IMR-90 (cell line): Measurements from ENCODE around the gene OR2W3. TPM values are rescaled to one million over a fixed set of nuclear protein-coding genes. Genes with fewer than 3 reads are reported as not detected.

Source experiments
- ATAC-seq: fragments of 200-7000 bp; cut with Tn5 transposase; 2 replicates; pipeline ENCODE4 v1.9.1; 2020; ENCODE audit warnings: low read depth, mild to moderate bottlenecking, moderate library complexity
- BruUV-seq: library from RNA; stranded (reverse); fragments of 400-500 nt; replicated peaks from 2 replicates; lab custom pipeline; 2021; lab: Mats Ljungman, UMichigan
- CTCF ChIA-PET: fragments of 300-600 bp; formaldehyde crosslinking; extraction: SDS; loops from one replicate; lab custom pipeline; 2021; ENCODE audit warnings: antibody characterized with exemption; lab: Yijun Ruan, JAX
- POLR2A ChIA-PET: fragments of 300-600 bp; sonication (Branson Sonifier 250); formaldehyde crosslinking; loops from one replicate; lab custom pipeline; 2022; ENCODE audit warnings: antibody characterized with exemption; ENCODE audit not compliant: unreplicated experiment; lab: Charles Lee
- DNase-seq: peaks from one replicate; pipeline ENCODE4 v3.0.0; 2013
- H2AFZ ChIP-seq: replicated peaks from 2 replicates; pipeline ENCODE3; 2013; ENCODE audit warnings: low read length, mild to moderate bottlenecking; ENCODE audit not compliant: poor library complexity
- H2AK5ac ChIP-seq: 2 replicates; pipeline ENCODE4 v1.6.1; 2013; ENCODE audit warnings: low read depth, low read length, inconsistent platforms
- H2AK9ac ChIP-seq: replicated peaks from 2 replicates; pipeline ENCODE3; 2013; ENCODE audit warnings: mild to moderate bottlenecking, low read depth, low read length, moderate library complexity; ENCODE audit not compliant: poor library complexity
- H2BK120ac ChIP-seq: 2 replicates; pipeline ENCODE4 v1.6.1; 2013; ENCODE audit warnings: low read depth, low read length, inconsistent platforms
- H2BK15ac ChIP-seq: 3 replicates; pipeline ENCODE4 v1.6.1; 2013; ENCODE audit warnings: low read depth, low read length, inconsistent platforms
- H2BK20ac ChIP-seq: 2 replicates; pipeline ENCODE4 v1.6.1; 2013; ENCODE audit warnings: low read depth, mild to moderate bottlenecking, inconsistent platforms, low read length, moderate library complexity
- H2BK5ac ChIP-seq: 2 replicates; pipeline ENCODE4 v1.6.1; 2013; ENCODE audit warnings: mild to moderate bottlenecking, low read depth, low read length, inconsistent platforms; ENCODE audit not compliant: poor library complexity, severe bottlenecking
- H3K14ac ChIP-seq: replicated peaks from 2 replicates; pipeline ENCODE4 v1.6.1; 2013; ENCODE audit warnings: low read depth, low read length, inconsistent platforms
- H3K18ac ChIP-seq: 2 replicates; pipeline ENCODE4 v1.6.1; 2013; ENCODE audit warnings: low read depth, low read length, control low read depth
- H3K23ac ChIP-seq: 2 replicates; pipeline ENCODE4 v1.6.1; 2013; ENCODE audit warnings: low read depth, low read length, inconsistent platforms
- H3K27ac ChIP-seq: 2 replicates; pipeline ENCODE4 v1.5.1; 2013; ENCODE audit warnings: mild to moderate bottlenecking, control low read depth, low read length; ENCODE audit not compliant: insufficient read depth
- H3K27me3 ChIP-seq: 2 replicates; pipeline ENCODE4 v1.6.1; 2013; ENCODE audit warnings: low read length; ENCODE audit not compliant: control insufficient read depth, insufficient read depth
- H3K36me3 ChIP-seq: 2 replicates; pipeline ENCODE4 v1.6.1; 2013; ENCODE audit warnings: low read length, mixed read lengths; ENCODE audit not compliant: control insufficient read depth, insufficient read depth
- H3K4ac ChIP-seq: 2 replicates; pipeline ENCODE4 v1.6.1; 2013; ENCODE audit warnings: low read depth, low read length, inconsistent platforms
- H3K4me1 ChIP-seq: 2 replicates; pipeline ENCODE4 v1.6.1; 2013; ENCODE audit warnings: low read length, mixed read lengths; ENCODE audit not compliant: control insufficient read depth, insufficient read depth
- H3K4me2 ChIP-seq: 2 replicates; pipeline ENCODE4 v1.6.1; 2013; ENCODE audit warnings: low read depth, mild to moderate bottlenecking, control low read depth, low read length, moderate library complexity
- H3K4me3 ChIP-seq: 2 replicates; pipeline ENCODE4 v1.5.1; 2013; ENCODE audit warnings: low read depth, mild to moderate bottlenecking, control low read depth, low read length, moderate library complexity; ENCODE audit not compliant: insufficient read depth
- H3K56ac ChIP-seq: 2 replicates; pipeline ENCODE4 v1.6.1; 2013; ENCODE audit warnings: low read length, inconsistent platforms; ENCODE audit not compliant: insufficient read depth; ENCODE audit errors: extremely low read depth
- H3K79me1 ChIP-seq, 2 experiments: 2 replicates each; pipeline ENCODE4 v1.6.1; 2013; ENCODE audit warnings: low read length in 2 of 2, inconsistent platforms in 1 of 2, low read depth in 1 of 2
- H3K9ac ChIP-seq: 2 replicates; pipeline ENCODE4 v1.6.1; 2013; ENCODE audit warnings: low read depth, low read length, control low read depth
- H3K9me1 ChIP-seq: 2 replicates; pipeline ENCODE4 v1.6.1; 2013; ENCODE audit warnings: low read length, inconsistent platforms; ENCODE audit not compliant: insufficient read depth
- H3K9me3 ChIP-seq: 2 replicates; pipeline ENCODE4 v1.6.1; 2013; ENCODE audit warnings: low read length; ENCODE audit not compliant: control insufficient read depth, insufficient read depth
- H4K20me1 ChIP-seq: 2 replicates; pipeline ENCODE4 v1.6.1; 2013; ENCODE audit warnings: low read length, inconsistent platforms; ENCODE audit not compliant: insufficient read depth
- H4K5ac ChIP-seq: 2 replicates; pipeline ENCODE4 v1.6.1; 2013; ENCODE audit warnings: mild to moderate bottlenecking, low read depth, low read length, control low read depth
- H4K8ac ChIP-seq, 2 experiments: 2 replicates each; pipeline ENCODE4 v1.6.1; 2013; ENCODE audit warnings: low read depth in 2 of 2, low read length in 2 of 2, control low read depth in 1 of 2, inconsistent platforms in 1 of 2
- H4K91ac ChIP-seq: 2 replicates; pipeline ENCODE4 v1.6.1; 2013; ENCODE audit warnings: low read depth, low read length, inconsistent platforms; ENCODE audit not compliant: insufficient read depth
- BHLHE40 ChIP-seq: fragments of 150-350 bp; IDR thresholded peaks from 2 replicates; pipeline ENCODE4 v1.6.1; 2016; ENCODE audit warnings: mild to moderate bottlenecking, low read depth, low read length
- CEBPB ChIP-seq: IDR thresholded peaks from 2 replicates; pipeline ENCODE4 v1.6.1; 2012; ENCODE audit warnings: low read depth, low read length, improper control_type of control experiment
- CHD1 ChIP-seq: IDR thresholded peaks from 2 replicates; pipeline ENCODE4 v1.6.1; 2012; ENCODE audit warnings: low read depth, low read length, improper control_type of control experiment
- FOS ChIP-seq: fragments of 150-350 bp; IDR thresholded peaks from 2 replicates; pipeline ENCODE4 v1.6.1; 2016; ENCODE audit warnings: low read depth, low read length
- MAFK ChIP-seq: IDR thresholded peaks from 2 replicates; pipeline ENCODE4 v1.6.1; 2012; ENCODE audit warnings: low read depth, low read length, improper control_type of control experiment
- MAZ ChIP-seq: IDR thresholded peaks from 2 replicates; pipeline ENCODE4 v1.6.1; 2012; ENCODE audit warnings: low read depth, mild to moderate bottlenecking, low read length, improper control_type of control experiment, moderate library complexity, borderline replicate concordance
- MXI1 ChIP-seq: IDR thresholded peaks from 2 replicates; pipeline ENCODE4 v1.6.1; 2012; ENCODE audit warnings: low read depth, mild to moderate bottlenecking, low read length, moderate library complexity, borderline replicate concordance
- NFE2L2 ChIP-seq: fragments of 150-350 bp; IDR thresholded peaks from 2 replicates; pipeline ENCODE4 v1.6.1; 2016; ENCODE audit warnings: low read depth, mild to moderate bottlenecking, low read length
- POLR2A ChIP-seq: IDR thresholded peaks from 2 replicates; pipeline ENCODE4 v1.6.1; 2012; ENCODE audit warnings: mild to moderate bottlenecking, low read depth, low read length
- RAD21 ChIP-seq: IDR thresholded peaks from 2 replicates; pipeline ENCODE4 v1.6.1; 2012; ENCODE audit warnings: low read length, improper control_type of control experiment
- RCOR1 ChIP-seq: IDR thresholded peaks from 2 replicates; pipeline ENCODE4 v1.6.1; 2012; ENCODE audit warnings: mild to moderate bottlenecking, low read length, improper control_type of control experiment; ENCODE audit not compliant: insufficient replicate concordance
- RFX5 ChIP-seq: IDR thresholded peaks from 2 replicates; pipeline ENCODE4 v1.8.0; 2012; ENCODE audit warnings: low read depth, mild to moderate bottlenecking, low read length, moderate library complexity
- SMC3 ChIP-seq: fragments of 150-350 bp; IDR thresholded peaks from 2 replicates; pipeline ENCODE4 v1.6.1; 2016; ENCODE audit warnings: low read depth, mild to moderate bottlenecking, antibody characterized with exemption, low read length, moderate library complexity
- WGBS, 2 experiments: methylation state at CpG; one replicate each; pipeline versions ENCODE4 v1.1.5 to v1.1.7; 2013; ENCODE audit warnings: missing lambda C conversion rate in 2 of 2; ENCODE audit not compliant: insufficient read length in 1 of 2; ENCODE audit errors: extremely low coverage in 2 of 2; 5-methylcytosine and 5-hydroxymethylcytosine counted together
- dilution Hi-C: fragments of 300-500 bp; cut with HindIII; formaldehyde crosslinking; loops from one replicate; pipeline ENCODE4 v1.14.3; 2018; ENCODE audit warnings: low sequenced_read_pairs; ENCODE audit not compliant: unreplicated experiment
- in situ Hi-C: fragments of 300-500 bp; cut with MboI; formaldehyde crosslinking; loops from 3 replicates; pipeline ENCODE4 v1.14.3; 2019; ENCODE audit warnings: low sequenced_read_pairs, inconsistent platforms, mixed read lengths
- intact Hi-C: fragments of 100-400 bp; cut with micrococcal nuclease; formaldehyde crosslinking; loops from 2 replicates; pipeline ENCODE4 v1.10.0; 2022
- polyA plus RNA-seq, 3 experiments: library from polyadenylated mRNA; depleted of rRNA; stranded (reverse); fragments of >200 nt; gene quantifications; 2 replicates each; pipeline ENCODE4 v1.2.3, GENCODE V29; 2012; ENCODE audit warnings: low replicate concordance in 1 of 3
- total RNA-seq: library from RNA; depleted of rRNA; stranded (reverse); fragments of >200 nt; gene quantifications from 2 replicates; pipeline ENCODE4 v1.2.3, GENCODE V29; 2012
- TF ChIP-seq, protein P1 (sequence below): conservative IDR thresholded peaks from 2 replicates; pipeline ENCODE4 v1.5.1; 2012; ENCODE audit warnings: mild to moderate bottlenecking, low read depth, low read length, improper control_type of control experiment
- TF ChIP-seq, protein P2 (sequence below): fragments of 150-350 bp; IDR thresholded peaks from 2 replicates; pipeline ENCODE4 v1.6.1; 2017; ENCODE audit warnings: mild to moderate bottlenecking, antibody characterized with exemption, low read length, low read depth
- TF ChIP-seq, protein P3 (sequence below): fragments of 150-350 bp; IDR thresholded peaks from 2 replicates; pipeline ENCODE4 v1.6.1; 2016; ENCODE audit warnings: low read depth, mild to moderate bottlenecking, low read length, moderate library complexity, borderline replicate concordance

Gene OR2W3
- total and polyA plus RNA-seq, 2 of the 4 experiments (the other 2 are of a cell fraction) = 0.54 to 0.63 TPM

GRCh38 chr1:247923941-247924340, 28.6 kb downstream of the OR2W3 start:
- H2BK5ac ChIP-seq = no peak overlapping the region
- dilution Hi-C loops = no loop called here
- no peak overlapping the region for H3K4me2 ChIP-seq
- H3K18ac ChIP-seq = no peak overlapping the region
- no peak overlapping the region for H3K27ac ChIP-seq
- no peaks in the 10 kb centered on the region for H3K27me3 ChIP-seq
- ChIA-PET CTCF (no interaction called here), POLR2A (no interaction called here)
- WGBS, 2 experiments = no CpG with 5 or more reads among the region's 3 CpGs
- in situ Hi-C loops = no loop called here
- peaks cover 7% of the 10 kb centered on the region; the same call in 1 of the 2 replicates for H3K9me3 ChIP-seq
- no peak overlapping the region for H2AK5ac ChIP-seq
- no peak overlapping the region for H3K23ac ChIP-seq
- no peaks in the 10 kb centered on the region for H3K4me1 ChIP-seq
- no peaks in the 10 kb centered on the region for H3K36me3 ChIP-seq
- no peak overlapping the region for H2BK15ac ChIP-seq
- BruUV-seq = no TSS peak
- DNase-seq (no peak), ATAC-seq (no peak)
- no peak overlapping the region for H4K8ac ChIP-seq
- no peak overlapping the region for H3K4me3 ChIP-seq
- no peak overlapping the region for H4K91ac ChIP-seq
- no peak overlapping the region for H2BK120ac ChIP-seq
- no peaks in the 10 kb centered on the region for H4K20me1 ChIP-seq
- no peak overlapping the region for H3K14ac ChIP-seq
- no peak overlapping the region for H2BK20ac ChIP-seq
- no peak overlapping the region for H3K4ac ChIP-seq
- no peak overlapping the region for H3K56ac ChIP-seq
- no peaks in the 10 kb centered on the region for H3K9me1 ChIP-seq
- no peak overlapping the region for H3K9ac ChIP-seq
- H4K5ac ChIP-seq = no peak overlapping the region
- H3K79me1 ChIP-seq = no peaks in the 10 kb centered on the region
- no peak overlapping the region for H2AK9ac ChIP-seq
- no peak overlapping the region for H2AFZ ChIP-seq
- TF ChIP-seq MAFK (no peak), POLR2A (no peak), CEBPB (no peak), RAD21 (no peak), RFX5 (no peak), MXI1 (no peak), CHD1 (no peak), SMC3 (no peak), BHLHE40 (no peak), RCOR1 (no peak), MAZ (no peak), NFE2L2 (no peak), FOS (no peak)
- TF ChIP-seq, protein P1, sequence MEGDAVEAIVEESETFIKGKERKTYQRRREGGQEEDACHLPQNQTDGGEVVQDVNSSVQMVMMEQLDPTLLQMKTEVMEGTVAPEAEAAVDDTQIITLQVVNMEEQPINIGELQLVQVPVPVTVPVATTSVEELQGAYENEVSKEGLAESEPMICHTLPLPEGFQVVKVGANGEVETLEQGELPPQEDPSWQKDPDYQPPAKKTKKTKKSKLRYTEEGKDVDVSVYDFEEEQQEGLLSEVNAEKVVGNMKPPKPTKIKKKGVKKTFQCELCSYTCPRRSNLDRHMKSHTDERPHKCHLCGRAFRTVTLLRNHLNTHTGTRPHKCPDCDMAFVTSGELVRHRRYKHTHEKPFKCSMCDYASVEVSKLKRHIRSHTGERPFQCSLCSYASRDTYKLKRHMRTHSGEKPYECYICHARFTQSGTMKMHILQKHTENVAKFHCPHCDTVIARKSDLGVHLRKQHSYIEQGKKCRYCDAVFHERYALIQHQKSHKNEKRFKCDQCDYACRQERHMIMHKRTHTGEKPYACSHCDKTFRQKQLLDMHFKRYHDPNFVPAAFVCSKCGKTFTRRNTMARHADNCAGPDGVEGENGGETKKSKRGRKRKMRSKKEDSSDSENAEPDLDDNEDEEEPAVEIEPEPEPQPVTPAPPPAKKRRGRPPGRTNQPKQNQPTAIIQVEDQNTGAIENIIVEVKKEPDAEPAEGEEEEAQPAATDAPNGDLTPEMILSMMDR = no peak
- TF ChIP-seq, protein P2, sequence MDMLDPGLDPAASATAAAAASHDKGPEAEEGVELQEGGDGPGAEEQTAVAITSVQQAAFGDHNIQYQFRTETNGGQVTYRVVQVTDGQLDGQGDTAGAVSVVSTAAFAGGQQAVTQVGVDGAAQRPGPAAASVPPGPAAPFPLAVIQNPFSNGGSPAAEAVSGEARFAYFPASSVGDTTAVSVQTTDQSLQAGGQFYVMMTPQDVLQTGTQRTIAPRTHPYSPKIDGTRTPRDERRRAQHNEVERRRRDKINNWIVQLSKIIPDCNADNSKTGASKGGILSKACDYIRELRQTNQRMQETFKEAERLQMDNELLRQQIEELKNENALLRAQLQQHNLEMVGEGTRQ = no peak
- TF ChIP-seq, protein P3, sequence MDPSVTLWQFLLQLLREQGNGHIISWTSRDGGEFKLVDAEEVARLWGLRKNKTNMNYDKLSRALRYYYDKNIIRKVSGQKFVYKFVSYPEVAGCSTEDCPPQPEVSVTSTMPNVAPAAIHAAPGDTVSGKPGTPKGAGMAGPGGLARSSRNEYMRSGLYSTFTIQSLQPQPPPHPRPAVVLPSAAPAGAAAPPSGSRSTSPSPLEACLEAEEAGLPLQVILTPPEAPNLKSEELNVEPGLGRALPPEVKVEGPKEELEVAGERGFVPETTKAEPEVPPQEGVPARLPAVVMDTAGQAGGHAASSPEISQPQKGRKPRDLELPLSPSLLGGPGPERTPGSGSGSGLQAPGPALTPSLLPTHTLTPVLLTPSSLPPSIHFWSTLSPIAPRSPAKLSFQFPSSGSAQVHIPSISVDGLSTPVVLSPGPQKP = no peak
- intact Hi-C loops = no loop called here
